Caco-2 (cell line): ENCODE measurements around the gene TMEM232. TPM values are rescaled to one million over a fixed set of nuclear protein-coding genes. Genes with fewer than 3 reads are reported as not detected.

Source experiments
- BruUV-seq: library from RNA; stranded (reverse); fragments of 400-500 nt; replicated peaks from 2 replicates; lab custom pipeline; 2021; lab: Mats Ljungman, UMichigan
- CTCF ChIA-PET: fragments of 300-600 bp; sonication (Branson Sonifier 250); formaldehyde crosslinking; loops from one replicate; lab custom pipeline; 2022; ENCODE audit warnings: antibody characterized with exemption; lab: Charles Lee
- POLR2A ChIA-PET: fragments of 300-600 bp; sonication (Branson Sonifier 250); formaldehyde crosslinking; loops from one replicate; lab custom pipeline; 2022; ENCODE audit warnings: antibody characterized with exemption; lab: Charles Lee
- DNase-seq, 2 experiments: peaks; one replicate each; pipeline versions ENCODE4 v3.0.0 to v3.0.0-alpha.2; 2020 to 2022
- H3K27me3 ChIP-seq: replicated peaks from 2 replicates; pipeline ENCODE4 v1.6.0; 2011; ENCODE audit warnings: low read length; ENCODE audit not compliant: control insufficient read depth, insufficient read depth
- H3K36me3 ChIP-seq: 2 replicates; pipeline ENCODE4 v1.5.1; 2011; ENCODE audit warnings: low read length; ENCODE audit not compliant: control insufficient read depth, insufficient read depth
- H3K4me1 ChIP-seq: fragments of 250-450 bp; sonication (Bioruptor Pico); 2 replicates; pipeline ENCODE4 v1.5.1; 2020; ENCODE audit warnings: mild to moderate bottlenecking
- H3K4me3 ChIP-seq: 2 replicates; pipeline ENCODE4 v1.5.1; 2011; ENCODE audit warnings: low read depth, mild to moderate bottlenecking, control low read depth, low read length
- H3K9me3 ChIP-seq: fragments of 250-450 bp; sonication (Bioruptor Pico); 2 replicates; pipeline ENCODE4 v1.5.1; 2020; ENCODE audit warnings: mild to moderate bottlenecking, moderate library complexity
- H3K27ac Mint-ChIP-seq: one replicate; pipeline ENCODE4 v1.8.0; 2022; ENCODE audit warnings: mixed read lengths; ENCODE audit not compliant: unreplicated experiment
- H3K27me3 Mint-ChIP-seq: one replicate; pipeline ENCODE4 v1.8.0; 2022; ENCODE audit warnings: mixed read lengths; ENCODE audit not compliant: insufficient read depth, unreplicated experiment
- H3K36me3 Mint-ChIP-seq: one replicate; pipeline ENCODE4 v1.8.0; 2022; ENCODE audit warnings: mild to moderate bottlenecking, mixed read lengths; ENCODE audit not compliant: insufficient read depth, unreplicated experiment
- H3K4me1 Mint-ChIP-seq: one replicate; pipeline ENCODE4 v1.8.0; 2022; ENCODE audit warnings: low read depth, mixed read lengths; ENCODE audit not compliant: unreplicated experiment
- H3K4me3 Mint-ChIP-seq: one replicate; pipeline ENCODE4 v1.8.0; 2022; ENCODE audit warnings: mild to moderate bottlenecking, moderate library complexity, mixed read lengths; ENCODE audit not compliant: unreplicated experiment
- H3K9me3 Mint-ChIP-seq: one replicate; pipeline ENCODE4 v1.8.0; 2022; ENCODE audit warnings: mixed read lengths; ENCODE audit not compliant: unreplicated experiment
- CTCF ChIP-seq, 2 experiments: fragments of 200-600 bp in 1 of 2; IDR thresholded peaks; 1 replicate in 1 of 2; 2 replicates in 1 of 2; pipeline versions ENCODE4 v1.5.1 to v1.8.0; 2011 to 2022; ENCODE audit warnings: antibody characterized with exemption in 1 of 2, control low read depth in 1 of 2, inconsistent platforms in 1 of 2, low read depth in 1 of 2, low read length in 1 of 2, mild to moderate bottlenecking in 1 of 2, moderate library complexity in 1 of 2; ENCODE audit not compliant: insufficient read depth in 1 of 2, severe bottlenecking in 1 of 2, unreplicated experiment in 1 of 2
- intact Hi-C: fragments of 100-400 bp; cut with micrococcal nuclease; formaldehyde crosslinking; loops from one replicate; pipeline ENCODE4 v1.10.0; 2022; ENCODE audit not compliant: unreplicated experiment
- total RNA-seq: library from RNA; stranded (reverse); gene quantifications from 2 replicates; pipeline ENCODE4 v1.2.3, GENCODE V29; 2022

The TMEM232 gene
- total RNA-seq, 1 experiment from 2014 or later = 0.34 TPM

GRCh38 chr5:110549301-110549700, 177.2 kb downstream of the TMEM232 start:
- Mint-ChIP-seq H3K4me3 (no peak overlapping the region), H3K27me3 (no peaks in the 10 kb centered on the region), H3K36me3 (no peaks in the 10 kb centered on the region), H3K27ac (no peak overlapping the region), H3K4me1 (no peaks in the 10 kb centered on the region), H3K9me3 (no peaks in the 10 kb centered on the region)
- DNase-seq = no peak
- no peaks in the 10 kb centered on the region for H3K4me1 ChIP-seq
- TF ChIP-seq CTCF (IDR thresholded peaks at IDR 0.05; ENCODE audit: insufficient read depth in 1 of 2, low read depth in 1 of 2, low read length in 1 of 2, severe bottlenecking in 1 of 2, unreplicated experiment in 1 of 2) = no peak
- H3K9me3 ChIP-seq = no peaks in the 10 kb centered on the region
- no peak overlapping the region for H3K4me3 ChIP-seq
- ChIA-PET CTCF (no interaction called here), POLR2A (no interaction called here)
- no peaks in the 10 kb centered on the region for H3K36me3 ChIP-seq
- BruUV-seq = no TSS peak
- no peaks in the 10 kb centered on the region for H3K27me3 ChIP-seq
- intact Hi-C loops = no loop called here

GRCh38 chr5:110548171-110548570, 178.3 kb downstream of the TMEM232 start:
- ChIA-PET CTCF (no interaction called here), POLR2A (no interaction called here)

GRCh38 chr5:110547495-110547894, 179.0 kb downstream of the TMEM232 start:
- H3K4me1 Mint-ChIP-seq = no peaks in the 10 kb centered on the region
- ChIA-PET POLR2A (no interaction called here), CTCF (no interaction called here)
- intact Hi-C loops = no loop called here
- Histone ChIP-seq H3K4me3 (no peak overlapping the region), H3K36me3 (no peaks in the 10 kb centered on the region), H3K27me3 (no peaks in the 10 kb centered on the region), H3K9me3 (no peaks in the 10 kb centered on the region), H3K4me1 (no peaks in the 10 kb centered on the region)
- no peaks in the 10 kb centered on the region for H3K27me3 Mint-ChIP-seq
- H3K27ac Mint-ChIP-seq = no peak overlapping the region
- H3K9me3 Mint-ChIP-seq = no peaks in the 10 kb centered on the region
- no peak for TF ChIP-seq CTCF (IDR thresholded peaks at IDR 0.05; ENCODE audit: insufficient read depth in 1 of 2, low read depth in 1 of 2, low read length in 1 of 2, severe bottlenecking in 1 of 2, unreplicated experiment in 1 of 2)
- BruUV-seq = no TSS peak
- H3K4me3 Mint-ChIP-seq = no peak overlapping the region
- no peak for DNase-seq
- no peaks in the 10 kb centered on the region for H3K36me3 Mint-ChIP-seq

More at GRCh38 chr5:110548171-110548570, 178.3 kb downstream of the TMEM232 start:
- Histone ChIP-seq H3K36me3 (no peaks in the 10 kb centered on the region), H3K4me1 (no peaks in the 10 kb centered on the region), H3K27me3 (no peaks in the 10 kb centered on the region), H3K4me3 (no peak overlapping the region), H3K9me3 (no peaks in the 10 kb centered on the region)
- Mint-ChIP-seq H3K4me1 (no peaks in the 10 kb centered on the region), H3K27ac (no peak overlapping the region), H3K9me3 (no peaks in the 10 kb centered on the region), H3K27me3 (no peaks in the 10 kb centered on the region), H3K4me3 (no peak overlapping the region), H3K36me3 (no peaks in the 10 kb centered on the region)
- no peak for DNase-seq
- BruUV-seq = no TSS peak
- intact Hi-C loops = no loop called here
- no peak for TF ChIP-seq CTCF (IDR thresholded peaks at IDR 0.05; ENCODE audit: insufficient read depth in 1 of 2, low read depth in 1 of 2, low read length in 1 of 2, severe bottlenecking in 1 of 2, unreplicated experiment in 1 of 2)
